ENCODE measurements around the gene RIMS1. TPM values are rescaled to one million over a fixed set of nuclear protein-coding genes. Genes with fewer than 3 reads are reported as not detected.

The RIMS1 gene
- total RNA-seq, 3 donors from 2014 or later, result 0.53 to 2.2 TPM; not detected in 1

DNA sequence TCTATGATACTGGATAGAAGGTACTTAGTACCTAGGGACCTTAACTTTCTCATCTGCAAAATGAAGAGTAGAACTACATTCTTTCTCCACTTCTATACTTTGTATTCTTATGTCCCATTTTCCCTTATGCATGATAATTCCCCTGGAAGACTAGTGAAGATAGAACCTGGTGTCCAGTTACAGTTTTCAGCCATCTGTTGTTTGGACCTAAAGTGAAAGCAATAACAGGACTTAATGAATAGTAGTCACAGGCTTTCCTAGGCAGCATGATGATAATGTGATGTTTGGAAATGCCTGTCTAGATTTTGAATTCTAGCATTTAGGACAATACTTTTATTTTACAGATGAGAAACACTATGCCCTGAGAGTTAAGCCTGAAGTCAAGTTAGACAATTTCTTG is 153.8 kb downstream of the RIMS1 start:
- Histone ChIP-seq H3K4me3 (no peak overlapping the region), H3K36me3 (ENCODE audit: low read depth) (no peaks in the 10 kb centered on the region), H3K9me3 (no peaks in the 10 kb centered on the region), H3K4me1 (ENCODE audit: low read depth) (no peaks in the 10 kb centered on the region)
- TF ChIP-seq, protein P1, sequence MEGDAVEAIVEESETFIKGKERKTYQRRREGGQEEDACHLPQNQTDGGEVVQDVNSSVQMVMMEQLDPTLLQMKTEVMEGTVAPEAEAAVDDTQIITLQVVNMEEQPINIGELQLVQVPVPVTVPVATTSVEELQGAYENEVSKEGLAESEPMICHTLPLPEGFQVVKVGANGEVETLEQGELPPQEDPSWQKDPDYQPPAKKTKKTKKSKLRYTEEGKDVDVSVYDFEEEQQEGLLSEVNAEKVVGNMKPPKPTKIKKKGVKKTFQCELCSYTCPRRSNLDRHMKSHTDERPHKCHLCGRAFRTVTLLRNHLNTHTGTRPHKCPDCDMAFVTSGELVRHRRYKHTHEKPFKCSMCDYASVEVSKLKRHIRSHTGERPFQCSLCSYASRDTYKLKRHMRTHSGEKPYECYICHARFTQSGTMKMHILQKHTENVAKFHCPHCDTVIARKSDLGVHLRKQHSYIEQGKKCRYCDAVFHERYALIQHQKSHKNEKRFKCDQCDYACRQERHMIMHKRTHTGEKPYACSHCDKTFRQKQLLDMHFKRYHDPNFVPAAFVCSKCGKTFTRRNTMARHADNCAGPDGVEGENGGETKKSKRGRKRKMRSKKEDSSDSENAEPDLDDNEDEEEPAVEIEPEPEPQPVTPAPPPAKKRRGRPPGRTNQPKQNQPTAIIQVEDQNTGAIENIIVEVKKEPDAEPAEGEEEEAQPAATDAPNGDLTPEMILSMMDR (IDR thresholded peaks at IDR 0.05), result no peak
- DNase-seq, result no peak
- no peak for ATAC-seq
- intact Hi-C loops (cut with DNase I, micrococcal nuclease), result no loop called here

DNA sequence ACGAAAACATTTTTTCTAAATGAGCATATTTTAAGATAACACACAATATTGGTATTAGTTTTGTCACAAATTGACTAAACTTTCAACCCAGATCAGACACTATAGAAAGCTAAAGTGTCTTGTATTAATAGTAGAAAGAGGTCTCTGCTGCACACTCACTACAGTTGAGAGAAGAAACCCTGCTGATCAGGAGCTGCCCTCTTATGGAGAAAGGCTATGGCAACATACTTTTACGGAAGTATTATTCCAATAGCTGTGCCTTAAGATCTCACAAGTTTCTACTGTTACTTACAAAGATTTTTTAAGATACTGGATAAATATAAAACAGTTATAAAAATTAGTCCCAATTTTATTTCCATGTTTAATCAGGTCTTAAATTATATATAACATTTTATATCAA is 155.7 kb downstream of the RIMS1 start:
- no peak for DNase-seq
- ATAC-seq, result no peak
- intact Hi-C loops (cut with DNase I, micrococcal nuclease), result no loop called here

DNA sequence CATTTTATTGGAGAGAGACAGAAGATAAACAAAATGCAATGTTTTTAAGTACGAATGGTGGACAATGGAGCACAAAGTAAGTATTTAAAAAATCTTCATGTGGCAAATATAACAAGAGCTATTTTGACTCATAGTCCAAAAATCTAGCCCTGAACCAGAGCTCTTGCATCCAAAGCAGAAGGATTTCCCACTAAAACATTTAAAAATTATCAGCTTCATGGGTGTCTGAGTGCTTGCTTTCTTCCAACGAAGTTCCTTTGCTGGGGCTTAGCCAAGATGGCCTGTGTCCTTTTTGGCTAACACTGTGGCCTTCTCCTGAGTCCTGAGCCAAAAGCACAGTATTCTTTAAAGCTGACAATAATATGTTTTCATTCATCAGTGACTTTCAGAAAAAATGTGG is 161.7 kb downstream of the RIMS1 start:
- Histone ChIP-seq H3K36me3 (ENCODE audit: low read depth) (no peaks in the 10 kb centered on the region), H3K4me1 (ENCODE audit: low read depth) (no peaks in the 10 kb centered on the region), H3K9me3 (no peaks in the 10 kb centered on the region), H3K4me3 (no peak overlapping the region)
- intact Hi-C loops (cut with DNase I, micrococcal nuclease), result no loop called here
- DNase-seq (no peak), ATAC-seq (no peak)
- TF ChIP-seq, protein P1 (IDR thresholded peaks at IDR 0.05), result no peak

More for the DNA sequence above, 155.7 kb downstream of the RIMS1 start:
- Histone ChIP-seq H3K36me3 (ENCODE audit: low read depth) (no peaks in the 10 kb centered on the region), H3K9me3 (no peaks in the 10 kb centered on the region), H3K4me1 (ENCODE audit: low read depth) (no peaks in the 10 kb centered on the region), H3K4me3 (no peak overlapping the region)
- TF ChIP-seq, protein P1 (IDR thresholded peaks at IDR 0.05), result no peak

DNA sequence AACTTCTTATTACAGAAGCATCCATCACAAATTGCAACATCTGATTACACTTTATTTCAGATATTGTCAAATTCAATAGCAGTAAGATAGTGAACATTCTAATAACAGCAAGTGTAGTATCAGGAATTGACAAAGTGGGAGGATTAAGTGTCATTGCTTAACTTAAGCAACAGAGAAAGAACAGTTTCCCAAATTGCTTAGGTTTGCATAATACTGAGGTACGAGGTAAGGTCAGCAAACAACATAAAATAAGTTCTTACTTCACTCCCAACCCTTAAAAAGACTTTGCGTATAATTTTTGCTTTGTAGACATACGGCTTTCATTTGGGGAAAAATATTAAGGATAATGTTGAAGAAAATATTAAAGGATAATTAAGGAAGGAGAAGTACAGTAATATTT is 163.0 kb downstream of the RIMS1 start:
- H3K36me3 ChIP-seq (ENCODE audit: low read depth), result no peaks in the 10 kb centered on the region
- ATAC-seq (no peak), DNase-seq (no peak)
- H3K4me1 ChIP-seq (ENCODE audit: low read depth), result no peaks in the 10 kb centered on the region
- intact Hi-C loops (cut with DNase I, micrococcal nuclease), result no loop called here
- TF ChIP-seq, protein P1 (IDR thresholded peaks at IDR 0.05), result no peak
- H3K9me3 ChIP-seq, result no peaks in the 10 kb centered on the region
- H3K4me3 ChIP-seq, result no peak overlapping the region

DNA sequence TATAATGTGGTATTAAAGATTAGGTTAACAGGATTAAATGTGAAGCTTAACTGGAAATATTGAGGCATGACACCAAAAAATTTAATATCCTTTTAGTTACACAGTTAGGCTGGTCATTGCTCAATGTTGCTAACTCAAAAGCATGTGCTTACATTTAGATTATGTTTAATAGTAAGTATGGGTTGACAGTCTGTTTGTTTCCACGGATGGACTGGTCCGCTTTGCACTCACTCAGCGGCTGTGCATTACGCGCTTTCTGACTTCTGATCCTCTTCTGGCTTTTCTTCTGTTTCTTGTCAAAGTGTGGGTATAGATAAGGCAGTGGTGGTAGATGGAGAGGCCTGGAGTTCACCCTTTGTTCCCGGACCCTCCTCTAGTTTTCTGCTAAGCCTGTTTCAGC is 174.9 kb downstream of the RIMS1 start:
- Histone ChIP-seq H3K9me3 (no peaks in the 10 kb centered on the region), H3K4me1 (ENCODE audit: low read depth) (no peaks in the 10 kb centered on the region), H3K4me3 (no peak overlapping the region), H3K36me3 (ENCODE audit: low read depth) (no peaks in the 10 kb centered on the region)
- intact Hi-C loops (cut with DNase I, micrococcal nuclease), result no loop called here
- no peak for ATAC-seq
- TF ChIP-seq, protein P1 (IDR thresholded peaks at IDR 0.05), result no peak
- no peak for DNase-seq

DNA sequence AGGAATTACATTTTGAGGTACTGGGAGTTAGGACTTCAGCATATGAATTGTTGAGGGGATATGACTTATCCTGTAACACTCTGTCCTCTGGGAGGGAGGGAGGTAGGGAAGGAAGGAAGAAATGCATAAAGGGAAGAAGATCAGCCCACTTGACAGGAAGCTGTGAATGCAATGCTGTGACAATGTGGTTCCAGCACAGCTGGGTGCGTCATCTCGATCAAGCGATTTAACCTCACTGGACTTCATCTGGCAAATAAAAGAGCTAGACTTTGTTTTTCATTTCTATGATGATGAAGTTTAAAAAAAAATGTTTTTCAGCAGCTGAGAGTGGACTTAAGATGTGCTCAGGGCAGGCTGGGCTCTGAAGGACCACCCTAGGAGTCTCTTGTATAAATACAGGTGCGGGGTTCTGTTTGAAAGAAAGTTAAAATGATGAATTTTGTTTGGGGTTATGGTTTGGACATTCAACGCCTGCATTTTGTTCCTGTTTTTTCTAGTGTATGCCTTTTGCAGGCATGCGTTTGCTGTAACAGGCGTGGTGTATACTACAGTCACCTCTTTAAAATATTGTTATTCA is 178.1 kb downstream of the RIMS1 start:
- intact Hi-C loops (cut with DNase I, micrococcal nuclease), result no loop called here
- Histone ChIP-seq H3K36me3 (ENCODE audit: low read depth) (no peaks in the 10 kb centered on the region), H3K4me3 (no peak overlapping the region), H3K9me3 (no peaks in the 10 kb centered on the region), H3K4me1 (ENCODE audit: low read depth) (no peaks in the 10 kb centered on the region)
- DNase-seq (no peak), ATAC-seq (no peak)
- TF ChIP-seq, protein P1 (IDR thresholded peaks at IDR 0.05), result no peak
